K562 (cell line): Measurements from ENCODE around the gene TPD52L2. TPM values are rescaled to one million over a fixed set of nuclear protein-coding genes. Genes with fewer than 3 reads are reported as not detected.

Experiments used
- ARID3B ChIP-seq: fragments of 250-450 bp; sonication (Bioruptor Pico); IDR thresholded peaks from 2 replicates; pipeline ENCODE4 v1.4.0; 2020; ENCODE audit warnings: borderline replicate concordance
- ETV5 ChIP-seq: sonication (generic); formaldehyde crosslinking; IDR thresholded peaks from 2 replicates; pipeline ENCODE4 v1.4.0; 2020; ENCODE audit warnings: low read depth, mild to moderate bottlenecking, missing genetic modification reagents
- GATA2 ChIP-seq: sonication (generic); formaldehyde crosslinking; IDR thresholded peaks from 2 replicates; pipeline ENCODE4 v1.4.0; 2020; ENCODE audit warnings: mild to moderate bottlenecking, missing genetic modification reagents
- HMBOX1 ChIP-seq: sonication (generic); IDR thresholded peaks from 2 replicates; pipeline ENCODE4 v1.6.1; 2016
- KAT7 ChIP-seq: sonication (generic); formaldehyde crosslinking; IDR thresholded peaks from 2 replicates; pipeline ENCODE4 v1.8.0; 2022; ENCODE audit warnings: missing genetic modification reagents, mild to moderate bottlenecking, borderline replicate concordance
- NFIX ChIP-seq: fragments of 250-450 bp; sonication (Bioruptor Pico); IDR thresholded peaks from 2 replicates; pipeline ENCODE4 v1.4.0; 2020; ENCODE audit warnings: low read depth, mild to moderate bottlenecking, moderate library complexity
- RFX5 ChIP-seq: IDR thresholded peaks from 2 replicates; pipeline ENCODE4 v1.6.1; 2011; ENCODE audit warnings: low read depth, mild to moderate bottlenecking, improper control_type of control experiment, low read length
- TCF3 ChIP-seq: sonication (generic); formaldehyde crosslinking; IDR thresholded peaks from 2 replicates; pipeline ENCODE4 v1.4.0; 2020; ENCODE audit warnings: mild to moderate bottlenecking, missing genetic modification reagents
- TFAP4 ChIP-seq: sonication (generic); formaldehyde crosslinking; IDR thresholded peaks from 2 replicates; pipeline ENCODE4 v1.8.0; 2022; ENCODE audit warnings: missing genetic modification reagents, mild to moderate bottlenecking, moderate library complexity, borderline replicate concordance
- ZBTB5 ChIP-seq: fragments of 450-650 bp; IDR thresholded peaks from 2 replicates; pipeline ENCODE4 v1.6.1; 2017; ENCODE audit warnings: antibody characterized with exemption
- ZFP30 ChIP-seq: fragments of 250-450 bp; sonication (Bioruptor Pico); IDR thresholded peaks from 2 replicates; pipeline ENCODE4 v1.8.0; 2022; ENCODE audit warnings: moderate library complexity, mild to moderate bottlenecking, inconsistent platforms, borderline replicate concordance
- ZNF146 ChIP-seq: IDR thresholded peaks from one replicate; pipeline ENCODE4 v1.6.1; 2018; ENCODE audit warnings: missing compliant biosample characterization; ENCODE audit not compliant: unreplicated experiment
- ZZZ3 ChIP-seq: fragments of 450-650 bp; IDR thresholded peaks from 2 replicates; pipeline ENCODE4 v1.6.1; 2016; ENCODE audit warnings: antibody characterized with exemption, mild to moderate bottlenecking, moderate library complexity
- polyA plus RNA-seq, 8 experiments: library from polyadenylated mRNA; depleted of rRNA in 4 of 8; stranded (reverse) in 5 of 8; unstranded in 3 of 8; fragments of >200 nt; fragmentation: Nextera tagmentation in 2 of 8; fragmentation: Illumina TruSeq in 1 of 8; extraction: Ambion mirVana in 2 of 8; extraction: Trizol in 1 of 8; gene quantifications; 2 replicates each; pipeline versions ENCODE4 v1.2.1 to v1.2.3, GENCODE V29; 2011 to 2014; ENCODE audit warnings: inconsistent platforms in 1 of 8, missing spikeins in 1 of 8
- total RNA-seq, 7 experiments: library from RNA; depleted of rRNA in 6 of 7; stranded (reverse); fragments of >200 nt in 6 of 7; fragmentation: Illumina TruSeq in 2 of 7; extraction: Trizol in 2 of 7; gene quantifications; 2 replicates each; pipeline versions ENCODE4 v1.2.1 to v1.2.3, GENCODE V29; 2011 to 2021; ENCODE audit warnings: low replicate concordance in 1 of 7

The TPD52L2 gene
- total and polyA plus RNA-seq, 9 of the 15 experiments (the other 6 are each of a cell fraction or from before 2014, with no cell fraction given): 1.9 to 117 (median 74.6) TPM

GRCh38 chr20:63830841-63831588, 34.1 kb upstream of the TPD52L2 start, which contains the start of gene ZBTB46 (continued):
- TF ChIP-seq ZBTB5: no peak
- TF ChIP-seq ARID3B: no peak
- TF ChIP-seq TCF3 (CRISPR knock-in tag): no peak
- TF ChIP-seq RFX5: no peak
- no peak for TF ChIP-seq TFAP4
- no peak for TF ChIP-seq ZZZ3
- no peak for TF ChIP-seq KAT7
- no peak for TF ChIP-seq GATA2
- no peak for TF ChIP-seq HMBOX1
- TF ChIP-seq ETV5 (CRISPR knock-in tag): no peak
- no peak for TF ChIP-seq NFIX
- TF ChIP-seq ZNF146 (CRISPR knock-in tag): no peak
- no peak for TF ChIP-seq ZFP30 (CRISPR knock-in tag)
